IPS DF 4.7 (cell line): Measurements from ENCODE around the gene RALGAPA1.
"Not testable (repeated sequence)": the region's sequence is repeated elsewhere in the genome, so short reads cannot be mapped to it uniquely, and the experiment has no call there.

ENCODE experiments used
- DNase-seq: peaks from one replicate; pipeline ENCODE4 v3.0.0-alpha.2; 2013; ENCODE audit warnings: low spot score; ENCODE audit errors: extremely low read depth

Gene RALGAPA1

GRCh38 chr14:35821564-35822411 lies 12.7 kb upstream of the RALGAPA1 start:
- DNase-seq, result no peak

- DNase-seq, result no peak
Measured at GRCh38 chr14:35819591-35820540, 10.8 kb upstream of the RALGAPA1 start.

GRCh38 chr14:35818346-35819115 lies 9.4 kb upstream of the RALGAPA1 start:
- DNase-seq, result no peak

DNA sequence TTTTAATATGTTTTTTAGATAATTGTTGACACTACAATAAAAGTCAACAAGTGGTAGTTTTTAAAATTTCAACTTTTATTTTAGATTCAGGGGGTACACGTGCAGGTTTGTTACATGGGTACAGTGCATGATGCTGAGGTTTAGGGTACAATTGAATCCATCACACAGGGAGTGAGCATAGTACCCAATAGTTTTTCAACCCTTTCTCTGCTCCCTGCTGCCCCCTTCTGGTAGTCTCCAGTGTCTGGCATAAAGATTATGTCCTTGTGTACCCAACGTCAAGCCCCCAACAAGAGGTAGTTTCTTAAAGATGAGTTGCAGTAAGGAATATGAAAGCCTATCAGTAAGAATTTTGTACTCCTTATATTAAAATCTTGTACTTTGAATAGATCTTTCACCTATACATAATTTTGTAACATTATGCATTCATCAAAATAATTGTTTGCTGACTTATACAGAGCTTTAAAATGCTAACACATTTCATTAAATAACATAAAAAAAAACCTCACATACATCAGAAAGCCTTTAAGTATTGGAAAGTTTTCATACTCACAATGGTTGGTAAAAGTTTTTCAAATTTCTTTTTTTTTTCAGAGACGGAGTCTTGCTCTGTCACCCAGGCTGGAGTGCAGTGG lies 5.4 kb upstream of the RALGAPA1 start:
- peak; percentile 33 for DNase-seq

- DNase-seq, result no peak
Measured at GRCh38 chr14:35810963-35811362, 1.9 kb upstream of the RALGAPA1 start.

GRCh38 chr14:35809597-35809996 lies 502 bp upstream of the RALGAPA1 start:
- no peak for DNase-seq

GRCh38 chr14:35808076-35808637 lies 938 bp downstream of the RALGAPA1 start:
- DNase-seq, result no peak

DNA sequence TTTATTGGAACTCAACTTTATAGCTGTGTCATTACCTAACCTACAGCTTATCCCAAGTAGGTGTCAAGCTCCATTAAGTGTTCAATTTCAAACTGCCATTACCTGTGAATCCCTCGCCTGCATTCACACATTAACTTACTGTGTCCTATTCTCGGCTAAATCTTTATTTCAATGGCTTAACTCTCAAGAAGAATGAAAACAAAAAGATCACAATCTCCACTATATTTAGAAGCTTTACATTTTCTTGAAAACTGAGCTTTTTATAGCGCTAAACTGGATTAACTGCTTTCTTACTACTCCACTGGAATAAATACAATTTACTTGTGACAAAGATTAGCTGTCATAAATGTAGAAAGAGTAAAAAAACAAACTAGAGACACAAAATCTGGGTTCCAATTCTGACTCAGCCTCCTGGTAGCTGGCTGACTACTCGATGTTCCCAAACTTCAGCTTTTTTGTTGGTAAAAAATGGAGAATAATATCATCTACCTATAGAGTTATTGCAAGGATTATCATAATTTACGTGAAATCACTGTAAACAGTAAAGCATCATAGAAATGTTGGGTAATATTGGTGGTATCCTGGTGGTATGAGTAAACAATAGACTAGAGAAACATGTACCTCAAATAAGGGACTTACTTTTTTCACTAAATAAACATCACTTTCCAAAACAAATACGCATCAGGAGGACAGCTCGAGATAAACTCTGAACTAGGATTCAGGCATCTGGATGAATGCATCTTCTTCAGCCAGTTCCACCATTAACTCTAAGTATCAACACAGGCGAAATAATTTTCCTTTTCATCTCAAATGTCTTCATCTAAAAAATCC lies 1.7 kb downstream of the RALGAPA1 start:
- DNase-seq, result no peak

DNA sequence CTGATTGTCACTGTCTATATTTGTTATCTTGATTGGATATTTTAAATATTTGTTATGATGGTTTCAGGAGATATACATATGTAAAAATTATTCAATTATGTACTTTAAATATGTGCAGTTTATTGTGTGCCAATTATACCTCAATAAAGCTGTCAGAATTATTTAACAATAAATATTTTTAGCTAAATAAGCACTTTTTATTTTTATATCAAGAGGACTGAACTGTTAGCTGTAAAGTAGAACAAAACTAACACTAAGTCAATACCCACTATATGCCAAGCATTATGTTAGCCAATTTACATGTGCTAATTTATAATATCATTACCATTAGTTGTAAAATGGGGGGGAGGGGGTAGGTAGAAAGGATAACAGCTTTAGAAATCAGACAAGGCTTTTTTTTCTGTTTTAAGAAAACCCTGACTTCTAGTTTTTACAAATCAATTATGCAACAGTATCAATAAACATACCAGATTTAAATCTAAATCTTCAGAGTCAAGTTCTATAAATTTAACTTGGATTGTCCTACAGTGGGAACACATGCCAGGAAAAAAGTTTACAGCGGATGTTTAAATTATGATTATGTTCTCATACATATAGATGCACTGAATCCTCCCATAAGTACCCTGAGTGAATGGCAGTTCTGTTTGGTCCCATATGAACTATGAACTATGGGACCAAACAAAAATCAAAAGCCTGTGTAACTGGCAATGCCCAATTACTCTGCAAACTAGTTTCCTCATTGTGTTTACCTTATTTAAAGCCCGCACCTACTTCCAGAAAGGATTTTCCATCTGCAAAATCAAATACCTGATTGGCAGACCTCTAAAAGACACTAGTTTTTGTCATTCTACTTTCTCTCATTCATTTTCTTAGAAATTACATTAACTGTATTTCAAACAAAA lies 2.8 kb downstream of the RALGAPA1 start:
- no peak for DNase-seq

DNA sequence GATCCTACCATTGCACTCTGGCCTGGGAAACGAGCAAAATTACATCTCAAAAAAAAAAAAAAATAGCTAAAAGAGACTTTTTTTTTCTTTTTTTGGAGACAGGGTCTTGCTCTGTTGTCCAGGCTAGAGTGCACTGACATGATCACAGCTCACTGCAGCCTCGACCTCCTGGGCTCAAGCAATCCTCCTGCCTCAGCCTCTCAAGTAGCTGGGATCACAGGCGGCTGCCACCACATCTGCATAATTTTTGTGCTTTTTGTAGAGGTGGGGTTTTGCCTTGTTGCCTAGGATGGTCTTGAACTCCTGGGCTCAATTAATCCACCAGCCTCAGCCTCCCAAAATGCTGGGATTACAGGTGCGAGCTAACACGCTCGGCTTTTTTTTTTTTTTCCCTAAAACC lies 11.3 kb downstream of the RALGAPA1 start:
- no peak for DNase-seq

- DNase-seq, result no peak
Measured at GRCh38 chr14:35789651-35790050, 19.4 kb downstream of the RALGAPA1 start.

DNA sequence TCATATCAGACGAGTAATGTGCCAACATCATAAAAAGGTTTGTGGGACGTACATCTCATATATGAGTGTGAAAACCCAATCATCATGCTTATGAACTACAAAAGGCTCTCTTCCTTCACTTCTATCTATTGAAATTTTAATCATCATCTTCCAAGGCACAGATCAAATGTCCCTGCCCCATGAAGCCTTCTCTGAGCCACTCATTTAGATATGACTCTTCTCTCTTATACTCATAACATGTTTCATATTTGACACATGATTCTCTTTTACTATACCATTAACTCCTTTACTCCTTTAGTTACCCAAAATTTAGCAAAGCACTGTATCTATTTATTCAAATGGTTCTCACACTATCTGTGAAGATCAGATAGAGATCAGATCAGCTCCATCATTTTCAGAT lies 22.2 kb downstream of the RALGAPA1 start:
- no peak for DNase-seq

DNA sequence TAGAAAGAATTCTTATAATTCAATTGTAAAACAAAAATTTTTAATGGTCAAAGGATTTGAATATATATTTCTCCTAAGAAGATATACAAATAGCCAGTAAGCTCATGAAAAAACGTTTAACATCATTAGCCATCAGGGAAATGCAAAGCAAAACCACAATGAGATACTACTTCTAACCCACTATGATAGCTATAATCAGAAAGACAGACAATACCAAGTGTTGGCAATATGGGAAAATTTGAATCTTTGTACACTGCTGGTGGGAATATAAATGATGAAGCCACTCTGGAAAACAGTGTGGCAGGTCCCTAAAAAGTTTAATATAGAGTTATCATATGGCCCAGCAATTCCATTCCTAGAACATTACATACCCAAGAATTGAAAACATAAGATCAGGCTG lies 25.4 kb downstream of the RALGAPA1 start:
- DNase-seq, result no peak

DNA sequence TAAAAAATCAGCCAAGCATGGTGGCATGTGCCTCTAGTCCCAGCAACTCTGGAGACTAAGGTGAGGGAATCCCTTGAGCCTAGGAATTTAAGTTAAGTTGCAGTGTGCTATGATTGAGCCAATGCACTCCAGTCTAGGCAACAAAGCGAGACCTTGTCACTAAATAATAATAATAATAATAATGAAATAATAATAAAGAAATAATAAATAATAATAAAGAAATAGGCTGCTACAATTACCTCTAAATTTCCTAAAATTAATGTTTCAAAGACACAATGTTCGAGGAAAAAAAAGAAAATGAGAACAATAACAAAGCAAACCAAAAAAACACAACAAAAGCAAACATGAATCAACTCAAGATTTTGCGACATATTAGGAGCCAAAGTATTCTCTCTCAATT lies 29.7 kb downstream of the RALGAPA1 start:
- DNase-seq, result no peak

GRCh38 chr14:35777550-35777949 lies 31.5 kb downstream of the RALGAPA1 start:
- not testable (repeated sequence) for DNase-seq

DNA sequence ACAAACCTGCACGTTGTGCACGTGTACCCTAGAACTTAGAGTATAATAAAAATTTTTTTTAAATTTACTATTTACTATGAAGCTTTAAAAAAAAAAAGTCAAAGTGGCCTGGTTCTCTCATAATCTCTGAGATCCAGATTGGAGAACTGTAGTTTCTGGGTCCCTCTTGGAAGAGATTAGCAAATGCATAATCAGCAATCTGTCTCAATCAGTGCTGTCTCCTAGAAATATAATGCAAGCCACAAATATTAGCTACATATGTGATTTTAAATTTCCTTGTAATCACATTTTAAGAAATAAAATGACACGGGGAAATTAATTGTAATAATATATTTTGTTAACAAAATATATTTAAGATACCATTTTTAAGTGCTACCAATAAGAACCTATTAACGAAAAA lies 32.3 kb downstream of the RALGAPA1 start:
- no peak for DNase-seq

DNA sequence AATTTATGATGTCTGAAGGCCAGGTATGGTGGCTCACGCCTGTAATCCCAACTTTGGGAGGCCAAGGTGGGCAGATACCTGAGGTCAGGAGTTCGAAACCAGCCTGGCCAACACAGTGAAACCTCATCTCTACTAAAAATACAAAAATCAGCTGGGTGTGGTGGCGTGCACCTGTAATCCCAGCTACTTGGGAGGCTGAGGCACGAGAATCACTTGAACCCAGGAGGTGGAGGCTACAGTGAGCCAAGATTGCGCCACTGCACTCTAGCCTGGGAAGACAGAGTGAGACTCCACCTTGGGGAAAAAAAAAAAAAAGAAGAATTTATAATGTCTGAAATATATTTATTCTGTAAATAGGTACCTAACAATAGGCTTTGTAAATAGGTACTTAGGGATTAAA lies 33.0 kb downstream of the RALGAPA1 start:
- DNase-seq, result not testable (repeated sequence)

GRCh38 chr14:35766700-35767082 lies 42.4 kb downstream of the RALGAPA1 start:
- no peak for DNase-seq
